Mesendoderm (in vitro differentiated cells): ENCODE data around the gene PRR33.
"Not testable (repeated sequence)": the region's sequence is repeated elsewhere in the genome, so short reads cannot be mapped to it uniquely, and the experiment has no call there.

ENCODE experiments used
- DNase-seq: peaks from one replicate; pipeline ENCODE4 v3.0.0; 2013
- H2AK5ac ChIP-seq: 2 replicates; pipeline ENCODE4 v1.6.1; 2013; ENCODE audit warnings: low read length, inconsistent platforms
- H2BK120ac ChIP-seq: 2 replicates; pipeline ENCODE4 v1.6.1; 2013; ENCODE audit warnings: low read depth, mild to moderate bottlenecking, low read length, moderate library complexity, mixed read lengths
- H2BK15ac ChIP-seq: replicated peaks from 2 replicates; pipeline ENCODE4 v1.6.1; 2013; ENCODE audit warnings: low read depth, mild to moderate bottlenecking, moderate library complexity
- H2BK5ac ChIP-seq: 2 replicates; pipeline ENCODE4 v1.6.1; 2013; ENCODE audit warnings: low read length, inconsistent platforms
- H3K18ac ChIP-seq: 2 replicates; pipeline ENCODE4 v1.6.1; 2013; ENCODE audit warnings: mild to moderate bottlenecking, low read length, mixed read lengths
- H3K23ac ChIP-seq: one replicate; pipeline ENCODE4 v1.6.1; 2013; ENCODE audit warnings: low read length
- H3K27ac ChIP-seq: 2 replicates; pipeline ENCODE4 v1.5.1; 2013; ENCODE audit warnings: low read depth, mild to moderate bottlenecking, inconsistent platforms, low read length, moderate library complexity
- H3K27me3 ChIP-seq: 2 replicates; pipeline ENCODE4 v1.6.1; 2013; ENCODE audit warnings: low read length, control low read depth, mild to moderate bottlenecking, inconsistent platforms; ENCODE audit not compliant: insufficient read depth, poor library complexity
- H3K36me3 ChIP-seq: 2 replicates; pipeline ENCODE4 v1.6.1; 2013; ENCODE audit warnings: low read length, inconsistent platforms; ENCODE audit not compliant: control insufficient read depth, insufficient read depth
- H3K4ac ChIP-seq: one replicate; pipeline ENCODE4 v1.6.1; 2013; ENCODE audit warnings: low read depth, mild to moderate bottlenecking, low read length, moderate library complexity
- H3K4me1 ChIP-seq: 2 replicates; pipeline ENCODE4 v1.6.1; 2013; ENCODE audit warnings: low read depth, low read length, inconsistent platforms; ENCODE audit not compliant: control insufficient read depth
- H3K4me2 ChIP-seq: 2 replicates; pipeline ENCODE4 v1.6.1; 2013; ENCODE audit warnings: low read length
- H3K4me3 ChIP-seq: 2 replicates; pipeline ENCODE4 v1.5.1; 2013; ENCODE audit warnings: mild to moderate bottlenecking, low read length
- H3K56ac ChIP-seq: one replicate; pipeline ENCODE4 v1.6.1; 2013; ENCODE audit warnings: low read length
- H3K79me1 ChIP-seq: 2 replicates; pipeline ENCODE4 v1.6.1; 2013; ENCODE audit warnings: low read length, inconsistent platforms
- H3K79me2 ChIP-seq: 2 replicates; pipeline ENCODE4 v1.6.1; 2013; ENCODE audit warnings: mild to moderate bottlenecking, low read length; ENCODE audit not compliant: control insufficient read depth, insufficient read depth
- H3K9ac ChIP-seq: 2 replicates; pipeline ENCODE4 v1.6.1; 2013; ENCODE audit warnings: low read length, inconsistent platforms
- H4K5ac ChIP-seq: one replicate; pipeline ENCODE4 v1.6.1; 2013; ENCODE audit warnings: low read length
- H4K8ac ChIP-seq: one replicate; pipeline ENCODE4 v1.6.1; 2013; ENCODE audit warnings: low read depth, mild to moderate bottlenecking, control low read depth, low read length, moderate library complexity
- WGBS: extraction: QIAGEN DNeasy Blood & Tissue Kit; methylation state at CpG from one replicate; pipeline ENCODE4 v1.1.7; 2013; ENCODE audit warnings: low lambda C conversion rate, missing lambda C conversion rate; ENCODE audit not compliant: insufficient coverage; ENCODE audit errors: extremely low coverage; 5-methylcytosine and 5-hydroxymethylcytosine counted together

Gene PRR33

GRCh38 chr11:1875851-1876301 is 15.8 kb downstream of the PRR33 start:
- DNase-seq, H2AK5ac ChIP-seq, H3K79me1 ChIP-seq, H3K23ac ChIP-seq, H2BK120ac ChIP-seq, H3K56ac ChIP-seq, H2BK15ac ChIP-seq, H3K79me2 ChIP-seq, H3K27ac ChIP-seq, H3K18ac ChIP-seq, H3K4me1 ChIP-seq, H4K5ac ChIP-seq, H3K36me3 ChIP-seq, H4K8ac ChIP-seq, H3K4me2 ChIP-seq, H3K9ac ChIP-seq, H3K4me3 ChIP-seq, H2BK5ac ChIP-seq, H3K4ac ChIP-seq, H3K27me3 ChIP-seq: not testable (repeated sequence)
- no CpG with 5 or more reads among the region's 13 CpGs for WGBS

- no peaks in the 10 kb centered on the region for H3K4me1 ChIP-seq
- H3K4me2 ChIP-seq = no peak overlapping the region
- no peak overlapping the region for H2AK5ac ChIP-seq
- no peak overlapping the region for H3K56ac ChIP-seq
- H3K9ac ChIP-seq = no peak overlapping the region
- H2BK120ac ChIP-seq = no peak overlapping the region
- no peak overlapping the region for H2BK5ac ChIP-seq
- H3K18ac ChIP-seq = no peak overlapping the region
- H3K36me3 ChIP-seq = no peaks in the 10 kb centered on the region
- no peak overlapping the region for H2BK15ac ChIP-seq
- H3K27me3 ChIP-seq = no peaks in the 10 kb centered on the region
- no peak overlapping the region for H3K4me3 ChIP-seq
- WGBS = no CpG with 5 or more reads among the region's 28 CpGs
- H3K79me2 ChIP-seq = no peaks in the 10 kb centered on the region
- H4K8ac ChIP-seq = no peak overlapping the region
- H3K23ac ChIP-seq = no peak overlapping the region
- no peaks in the 10 kb centered on the region for H3K79me1 ChIP-seq
- no peak overlapping the region for H4K5ac ChIP-seq
- no peak overlapping the region for H3K4ac ChIP-seq
- DNase-seq = no peak
- no peak overlapping the region for H3K27ac ChIP-seq
Measured at GRCh38 chr11:1875093-1875850, 16.4 kb downstream of the PRR33 start.

GRCh38 chr11:1874441-1875092 is 17.1 kb downstream of the PRR33 start:
- H4K5ac ChIP-seq, H4K8ac ChIP-seq, H2AK5ac ChIP-seq, H3K4me3 ChIP-seq, DNase-seq, H3K4ac ChIP-seq, H2BK15ac ChIP-seq, H3K4me2 ChIP-seq, H3K4me1 ChIP-seq, H2BK5ac ChIP-seq, H3K23ac ChIP-seq, H3K56ac ChIP-seq, H3K79me1 ChIP-seq, H3K36me3 ChIP-seq, H2BK120ac ChIP-seq, H3K79me2 ChIP-seq, H3K18ac ChIP-seq, H3K27me3 ChIP-seq, H3K9ac ChIP-seq, H3K27ac ChIP-seq: not testable (repeated sequence)
- no CpG with 5 or more reads among the region's 17 CpGs for WGBS

GRCh38 chr11:1873813-1874150 is 17.9 kb downstream of the PRR33 start:
- H4K8ac ChIP-seq, H3K4ac ChIP-seq, H2BK120ac ChIP-seq, H2BK5ac ChIP-seq, H2BK15ac ChIP-seq, H3K23ac ChIP-seq, H3K36me3 ChIP-seq, H3K4me2 ChIP-seq, H3K27me3 ChIP-seq, H3K4me1 ChIP-seq, H3K18ac ChIP-seq, H2AK5ac ChIP-seq, H3K56ac ChIP-seq, H3K79me1 ChIP-seq, H3K4me3 ChIP-seq, H3K9ac ChIP-seq, DNase-seq, H4K5ac ChIP-seq, H3K79me2 ChIP-seq, H3K27ac ChIP-seq: not testable (repeated sequence)
- WGBS = no CpG with 5 or more reads among the region's 17 CpGs

GRCh38 chr11:1873048-1873812 is 18.5 kb downstream of the PRR33 start:
- H3K4ac ChIP-seq = no peak overlapping the region
- H2AK5ac ChIP-seq = no peak overlapping the region
- WGBS = no CpG with 5 or more reads among the region's 11 CpGs
- H3K4me1 ChIP-seq = no peaks in the 10 kb centered on the region
- H3K79me1 ChIP-seq = no peaks in the 10 kb centered on the region
- H3K18ac ChIP-seq = no peak overlapping the region
- H3K23ac ChIP-seq = no peak overlapping the region
- no peak overlapping the region for H3K56ac ChIP-seq
- no peaks in the 10 kb centered on the region for H3K36me3 ChIP-seq
- H2BK5ac ChIP-seq = no peak overlapping the region
- H3K4me2 ChIP-seq = no peak overlapping the region
- H3K27ac ChIP-seq = no peak overlapping the region
- H2BK15ac ChIP-seq = no peak overlapping the region
- H2BK120ac ChIP-seq = no peak overlapping the region
- H3K9ac ChIP-seq = no peak overlapping the region
- H3K79me2 ChIP-seq = no peaks in the 10 kb centered on the region
- H4K8ac ChIP-seq = no peak overlapping the region
- no peak overlapping the region for H4K5ac ChIP-seq
- no peak overlapping the region for H3K4me3 ChIP-seq
- peak; percentile 8 for DNase-seq
- H3K27me3 ChIP-seq = no peaks in the 10 kb centered on the region
